Rectal smooth muscle tissue (tissue), 1 donor: Measurements from ENCODE around the gene COL26A1.

Experiments used
- H3K27ac ChIP-seq: one replicate; pipeline ENCODE4 v1.7.0; 2013; ENCODE audit warnings: low read depth, low read length, inconsistent platforms
- H3K27me3 ChIP-seq: one replicate; pipeline ENCODE4 v1.7.0; 2013; ENCODE audit warnings: low read length; ENCODE audit not compliant: control insufficient read depth, insufficient read depth
- H3K36me3 ChIP-seq: one replicate; pipeline ENCODE4 v1.7.0; 2013; ENCODE audit warnings: low read length; ENCODE audit not compliant: control insufficient read depth, insufficient read depth
- H3K4me1 ChIP-seq: one replicate; pipeline ENCODE4 v1.7.0; 2013; ENCODE audit warnings: low read length; ENCODE audit not compliant: control insufficient read depth, insufficient read depth
- H3K4me3 ChIP-seq: one replicate; pipeline ENCODE4 v1.7.0; 2013; ENCODE audit warnings: low read length
- H3K9ac ChIP-seq: one replicate; pipeline ENCODE4 v1.7.0; 2013; ENCODE audit warnings: low read length

Gene COL26A1

GRCh38 chr7:101377189-101377736, 14.6 kb downstream of the COL26A1 start:
- Histone ChIP-seq H3K27ac (no peak overlapping the region), H3K9ac (no peak overlapping the region), H3K4me1 (no peaks in the 10 kb centered on the region), H3K27me3 (peaks cover 4% of the 10 kb centered on the region), H3K4me3 (no peak overlapping the region), H3K36me3 (no peaks in the 10 kb centered on the region)

GRCh38 chr7:101378751-101379174, 16.1 kb downstream of the COL26A1 start:
- Histone ChIP-seq H3K9ac (no peak overlapping the region), H3K4me3 (no peak overlapping the region), H3K27ac (no peak overlapping the region), H3K27me3 (peaks cover 3% of the 10 kb centered on the region), H3K4me1 (no peaks in the 10 kb centered on the region), H3K36me3 (no peaks in the 10 kb centered on the region)

- Histone ChIP-seq H3K36me3 (no peaks in the 10 kb centered on the region), H3K4me1 (no peaks in the 10 kb centered on the region), H3K4me3 (no peak overlapping the region), H3K9ac (no peak overlapping the region), H3K27me3 (no peaks in the 10 kb centered on the region), H3K27ac (no peak overlapping the region)
Observed at GRCh38 chr7:101379302-101379701, 16.6 kb downstream of the COL26A1 start.

GRCh38 chr7:101381549-101382111, 19.0 kb downstream of the COL26A1 start:
- no peaks in the 10 kb centered on the region for H3K36me3 ChIP-seq
- no peak overlapping the region for H3K4me3 ChIP-seq
- H3K4me1 ChIP-seq = no peaks in the 10 kb centered on the region
- H3K27me3 ChIP-seq = peaks cover 2% of the 10 kb centered on the region
- no peak overlapping the region for H3K9ac ChIP-seq
- H3K27ac ChIP-seq = no peak overlapping the region

- Histone ChIP-seq H3K27ac (no peak overlapping the region), H3K9ac (no peak overlapping the region), H3K36me3 (no peaks in the 10 kb centered on the region)
Observed at GRCh38 chr7:101382937-101383336, 20.3 kb downstream of the COL26A1 start.

GRCh38 chr7:101386177-101386557, 23.5 kb downstream of the COL26A1 start:
- Histone ChIP-seq H3K4me1 (no peaks in the 10 kb centered on the region), H3K27me3 (peaks cover 5% of the 10 kb centered on the region), H3K36me3 (no peaks in the 10 kb centered on the region), H3K9ac (no peak overlapping the region), H3K4me3 (no peak overlapping the region), H3K27ac (no peak overlapping the region)

More at GRCh38 chr7:101382937-101383336, 20.3 kb downstream of the COL26A1 start:
- Histone ChIP-seq H3K27me3 (peaks cover 5% of the 10 kb centered on the region), H3K4me1 (no peaks in the 10 kb centered on the region), H3K4me3 (no peak overlapping the region)

- H3K4me3 ChIP-seq = no peak overlapping the region
- H3K27me3 ChIP-seq = peaks cover 5% of the 10 kb centered on the region
- H3K9ac ChIP-seq = no peak overlapping the region
- H3K36me3 ChIP-seq = no peaks in the 10 kb centered on the region
- H3K4me1 ChIP-seq = no peaks in the 10 kb centered on the region
- H3K27ac ChIP-seq = no peak overlapping the region
Observed at GRCh38 chr7:101386558-101387231, 24.0 kb downstream of the COL26A1 start.

- Histone ChIP-seq H3K9ac (no peak overlapping the region), H3K27me3 (peaks cover 5% of the 10 kb centered on the region), H3K27ac (no peak overlapping the region), H3K36me3 (no peaks in the 10 kb centered on the region), H3K4me1 (no peaks in the 10 kb centered on the region), H3K4me3 (no peak overlapping the region)
Observed at GRCh38 chr7:101390901-101391301, 28.2 kb downstream of the COL26A1 start.

GRCh38 chr7:101391991-101392390, 29.3 kb downstream of the COL26A1 start:
- Histone ChIP-seq H3K4me1 (no peaks in the 10 kb centered on the region), H3K27ac (no peak overlapping the region), H3K9ac (no peak overlapping the region), H3K27me3 (no peaks in the 10 kb centered on the region), H3K36me3 (no peaks in the 10 kb centered on the region), H3K4me3 (no peak overlapping the region)

GRCh38 chr7:101393865-101394264, 31.2 kb downstream of the COL26A1 start:
- no peaks in the 10 kb centered on the region for H3K27me3 ChIP-seq
- H3K4me3 ChIP-seq = no peak overlapping the region
- no peaks in the 10 kb centered on the region for H3K36me3 ChIP-seq
- H3K9ac ChIP-seq = no peak overlapping the region
- no peak overlapping the region for H3K27ac ChIP-seq
- no peaks in the 10 kb centered on the region for H3K4me1 ChIP-seq

GRCh38 chr7:101395376-101395775, 32.7 kb downstream of the COL26A1 start:
- no peak overlapping the region for H3K4me3 ChIP-seq

GRCh38 chr7:101397243-101397642, 34.6 kb downstream of the COL26A1 start:
- H3K27me3 ChIP-seq = peaks cover 2% of the 10 kb centered on the region

More at GRCh38 chr7:101395376-101395775, 32.7 kb downstream of the COL26A1 start:
- H3K27ac ChIP-seq = no peak overlapping the region
- no peaks in the 10 kb centered on the region for H3K4me1 ChIP-seq
- H3K27me3 ChIP-seq = no peaks in the 10 kb centered on the region
- H3K36me3 ChIP-seq = no peaks in the 10 kb centered on the region
- H3K9ac ChIP-seq = no peak overlapping the region

More at GRCh38 chr7:101397243-101397642, 34.6 kb downstream of the COL26A1 start:
- Histone ChIP-seq H3K9ac (no peak overlapping the region), H3K27ac (no peak overlapping the region), H3K36me3 (no peaks in the 10 kb centered on the region), H3K4me3 (no peak overlapping the region), H3K4me1 (no peaks in the 10 kb centered on the region)
